IPS-18c (cell line): ENCODE measurements around the gene SEC23B.
"Not testable (repeated sequence)": the region's sequence is repeated elsewhere in the genome, so short reads cannot be mapped to it uniquely, and the experiment has no call there.

Experiments
- H3K4me3 ChIP-seq: 2 replicates; pipeline ENCODE4 v1.7.0; 2013; ENCODE audit warnings: low read depth, mild to moderate bottlenecking, low read length, moderate library complexity; ENCODE audit not compliant: insufficient read depth
- H3K9me3 ChIP-seq: one replicate; pipeline ENCODE4 v1.6.1; 2013; ENCODE audit warnings: mild to moderate bottlenecking, low read length, moderate library complexity; ENCODE audit not compliant: control insufficient read depth, insufficient read depth

SEC23B gene

GRCh38 chr20:18514127-18514526 lies 6.4 kb downstream of the SEC23B start:
- H3K9me3 ChIP-seq = no peaks in the 10 kb centered on the region

GRCh38 chr20:18515973-18516372 lies 8.2 kb downstream of the SEC23B start:
- Histone ChIP-seq H3K4me3 (no peak overlapping the region), H3K9me3 (no peaks in the 10 kb centered on the region)

More at GRCh38 chr20:18514127-18514526, 6.4 kb downstream of the SEC23B start:
- H3K4me3 ChIP-seq = no peak overlapping the region

GRCh38 chr20:18522066-18522465 lies 14.3 kb downstream of the SEC23B start:
- not testable (repeated sequence) for H3K9me3 ChIP-seq, H3K4me3 ChIP-seq

GRCh38 chr20:18523066-18523465 lies 15.3 kb downstream of the SEC23B start:
- Histone ChIP-seq H3K4me3 (no peak overlapping the region), H3K9me3 (no peaks in the 10 kb centered on the region)

GRCh38 chr20:18524646-18525045 lies 16.9 kb downstream of the SEC23B start:
- Histone ChIP-seq H3K4me3 (no peak overlapping the region), H3K9me3 (no peaks in the 10 kb centered on the region)

- not testable (repeated sequence) for H3K4me3 ChIP-seq, H3K9me3 ChIP-seq
Measured at GRCh38 chr20:18526761-18527160, 19.0 kb downstream of the SEC23B start.

GRCh38 chr20:18527339-18527738 lies 19.6 kb downstream of the SEC23B start:
- no peak overlapping the region for H3K4me3 ChIP-seq
- no peaks in the 10 kb centered on the region for H3K9me3 ChIP-seq

- Histone ChIP-seq H3K4me3 (no peak overlapping the region), H3K9me3 (no peaks in the 10 kb centered on the region)
Measured at GRCh38 chr20:18527836-18528235, 20.1 kb downstream of the SEC23B start.

GRCh38 chr20:18529041-18529440 lies 21.3 kb downstream of the SEC23B start:
- no peaks in the 10 kb centered on the region for H3K9me3 ChIP-seq
- H3K4me3 ChIP-seq = no peak overlapping the region

- H3K9me3 ChIP-seq = no peaks in the 10 kb centered on the region
Measured at GRCh38 chr20:18532626-18533025, 24.9 kb downstream of the SEC23B start.

GRCh38 chr20:18533491-18533890 lies 25.8 kb downstream of the SEC23B start:
- H3K4me3 ChIP-seq = no peak overlapping the region
- no peaks in the 10 kb centered on the region for H3K9me3 ChIP-seq

More at GRCh38 chr20:18532626-18533025, 24.9 kb downstream of the SEC23B start:
- H3K4me3 ChIP-seq = no peak overlapping the region

- no peak overlapping the region for H3K4me3 ChIP-seq
- H3K9me3 ChIP-seq = no peaks in the 10 kb centered on the region
Measured at GRCh38 chr20:18533978-18534644, 26.4 kb downstream of the SEC23B start.

GRCh38 chr20:18537651-18538050 lies 29.9 kb downstream of the SEC23B start:
- no peaks in the 10 kb centered on the region for H3K9me3 ChIP-seq
- H3K4me3 ChIP-seq = no peak overlapping the region

- Histone ChIP-seq H3K9me3 (no peaks in the 10 kb centered on the region), H3K4me3 (no peak overlapping the region)
Measured at GRCh38 chr20:18541741-18542140, 34.0 kb downstream of the SEC23B start.

GRCh38 chr20:18543216-18543615 lies 35.5 kb downstream of the SEC23B start:
- Histone ChIP-seq H3K4me3 (no peak overlapping the region), H3K9me3 (no peaks in the 10 kb centered on the region)

GRCh38 chr20:18543932-18544331 lies 36.2 kb downstream of the SEC23B start:
- no peak overlapping the region for H3K4me3 ChIP-seq
- no peaks in the 10 kb centered on the region for H3K9me3 ChIP-seq

- H3K4me3 ChIP-seq = no peak overlapping the region
- no peaks in the 10 kb centered on the region for H3K9me3 ChIP-seq
Measured at GRCh38 chr20:18545566-18545965, 37.8 kb downstream of the SEC23B start.

GRCh38 chr20:18548465-18548864 lies 40.7 kb downstream of the SEC23B start:
- Histone ChIP-seq H3K4me3 (no peak overlapping the region), H3K9me3 (no peaks in the 10 kb centered on the region)

- Histone ChIP-seq H3K9me3 (no peaks in the 10 kb centered on the region), H3K4me3 (no peak overlapping the region)
Measured at GRCh38 chr20:18553746-18554145, 46.0 kb downstream of the SEC23B start.
